Regular cardiac myocyte (primary cell): ENCODE data around the gene GSTT2B. TPM values are rescaled to one million over a fixed set of nuclear protein-coding genes. Genes with fewer than 3 reads are reported as not detected.

ENCODE experiments used
- total RNA-seq: library from RNA; depleted of rRNA; stranded (reverse); fragments of >200 nt; gene quantifications from 2 replicates; pipeline ENCODE4 v1.2.3, GENCODE V29; 2014

The GSTT2B gene, protein sequence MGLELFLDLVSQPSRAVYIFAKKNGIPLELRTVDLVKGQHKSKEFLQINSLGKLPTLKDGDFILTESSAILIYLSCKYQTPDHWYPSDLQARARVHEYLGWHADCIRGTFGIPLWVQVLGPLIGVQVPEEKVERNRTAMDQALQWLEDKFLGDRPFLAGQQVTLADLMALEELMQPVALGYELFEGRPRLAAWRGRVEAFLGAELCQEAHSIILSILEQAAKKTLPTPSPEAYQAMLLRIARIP
- total RNA-seq = 0.85 and 4.2 TPM in 2 replicates

DNA sequence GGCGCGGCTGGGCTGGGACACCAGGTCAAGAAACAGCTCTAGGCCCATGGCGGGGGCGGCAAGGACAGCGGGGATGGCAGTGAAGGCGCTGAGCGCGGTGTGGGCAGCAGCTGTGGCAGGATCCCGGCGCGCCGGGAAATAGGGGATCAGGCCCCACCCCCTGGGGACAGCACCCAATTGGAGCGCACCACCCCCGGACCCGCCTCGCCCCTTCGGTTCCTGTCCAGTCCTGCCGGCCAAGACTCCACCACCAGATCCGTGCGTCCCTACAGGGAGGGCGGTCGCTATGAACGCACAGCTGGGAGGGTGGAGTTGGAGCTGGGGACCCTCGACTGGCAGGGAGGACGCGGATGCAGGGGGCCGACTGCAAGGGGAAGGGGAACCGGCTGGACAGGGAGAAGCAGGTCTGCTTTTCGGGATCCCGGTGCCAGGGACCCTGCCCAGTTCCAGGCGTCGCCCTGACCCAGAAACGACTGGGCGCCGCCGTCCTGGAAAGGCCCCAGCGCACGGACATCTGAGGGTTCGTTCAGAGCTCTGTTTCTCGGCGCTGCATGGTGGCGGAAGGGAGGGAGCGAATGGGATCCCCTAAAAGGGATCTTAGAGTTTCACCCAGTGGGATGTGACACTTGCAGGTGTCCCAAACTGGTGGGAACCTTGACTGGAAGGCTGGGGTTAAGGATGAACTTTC, at the start of gene GSTT2B:
TSS of gene GSTT2B (minus strand) at position 112 of the 688 bp plus-strand sequence. CDS start at position 48, 64 bp downstream.

DNA sequence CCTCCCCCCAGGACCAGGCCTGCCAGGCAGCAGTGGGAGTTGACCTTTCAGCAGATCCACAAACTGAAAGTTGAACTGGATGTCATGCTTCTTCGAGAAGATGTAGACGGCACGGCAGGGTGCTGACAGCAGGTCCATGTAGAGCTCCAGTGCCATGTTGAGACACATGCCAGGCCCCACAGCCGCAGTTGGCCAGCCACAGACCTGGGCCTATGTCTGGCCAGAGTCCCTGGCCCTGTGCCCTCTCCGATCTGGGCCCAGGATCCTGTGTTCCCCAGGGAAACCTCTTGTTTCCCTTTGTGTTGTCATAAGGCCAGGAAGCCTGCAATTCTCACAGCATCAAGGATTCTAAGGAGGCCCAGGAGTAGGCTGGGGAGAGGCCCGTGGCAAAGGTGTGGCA, 44.2 kb upstream of the GSTT2B start, which contains the start of gene GSTT4:
TSS of gene GSTT4 (minus strand) at position 253 of the 400 bp plus-strand sequence. CDS start at position 156, 97 bp downstream.

DNA sequence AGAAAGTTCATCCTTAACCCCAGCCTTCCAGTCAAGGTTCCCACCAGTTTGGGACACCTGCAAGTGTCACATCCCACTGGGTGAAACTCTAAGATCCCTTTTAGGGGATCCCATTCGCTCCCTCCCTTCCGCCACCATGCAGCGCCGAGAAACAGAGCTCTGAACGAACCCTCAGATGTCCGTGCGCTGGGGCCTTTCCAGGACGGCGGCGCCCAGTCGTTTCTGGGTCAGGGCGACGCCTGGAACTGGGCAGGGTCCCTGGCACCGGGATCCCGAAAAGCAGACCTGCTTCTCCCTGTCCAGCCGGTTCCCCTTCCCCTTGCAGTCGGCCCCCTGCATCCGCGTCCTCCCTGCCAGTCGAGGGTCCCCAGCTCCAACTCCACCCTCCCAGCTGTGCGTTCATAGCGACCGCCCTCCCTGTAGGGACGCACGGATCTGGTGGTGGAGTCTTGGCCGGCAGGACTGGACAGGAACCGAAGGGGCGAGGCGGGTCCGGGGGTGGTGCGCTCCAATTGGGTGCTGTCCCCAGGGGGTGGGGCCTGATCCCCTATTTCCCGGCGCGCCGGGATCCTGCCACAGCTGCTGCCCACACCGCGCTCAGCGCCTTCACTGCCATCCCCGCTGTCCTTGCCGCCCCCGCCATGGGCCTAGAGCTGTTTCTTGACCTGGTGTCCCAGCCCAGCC, 18.7 kb upstream of the GSTT2B start, which contains the start of gene GSTT2:
TSS of gene GSTT2 (plus strand) at position 578 of the 684 bp plus-strand sequence.

DNA sequence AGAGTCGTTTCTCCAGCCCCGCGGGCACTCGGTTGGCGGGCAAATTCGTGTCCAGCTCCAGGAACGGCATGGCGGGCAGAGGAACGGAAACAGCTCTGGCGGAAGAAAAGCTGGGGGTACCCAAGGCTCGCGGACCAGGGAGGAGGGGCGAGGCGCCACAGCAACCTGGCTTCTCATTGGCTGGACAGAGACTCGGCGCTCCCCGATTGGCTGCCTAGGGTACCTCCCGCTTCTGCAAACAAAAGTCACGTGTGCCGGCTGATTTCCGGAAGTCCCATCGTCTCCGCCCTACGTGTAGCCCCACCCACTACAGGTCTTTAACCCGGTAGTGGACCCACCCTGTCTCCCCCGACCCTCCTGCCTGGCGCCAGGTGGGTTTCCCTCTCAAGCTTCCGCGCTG, 13.3 kb upstream of the GSTT2B start, which contains the start of gene DDT:
TSS of gene DDT (minus strand) at position 97 of the 400 bp plus-strand sequence. CDS start at position 70, 27 bp downstream.

DNA sequence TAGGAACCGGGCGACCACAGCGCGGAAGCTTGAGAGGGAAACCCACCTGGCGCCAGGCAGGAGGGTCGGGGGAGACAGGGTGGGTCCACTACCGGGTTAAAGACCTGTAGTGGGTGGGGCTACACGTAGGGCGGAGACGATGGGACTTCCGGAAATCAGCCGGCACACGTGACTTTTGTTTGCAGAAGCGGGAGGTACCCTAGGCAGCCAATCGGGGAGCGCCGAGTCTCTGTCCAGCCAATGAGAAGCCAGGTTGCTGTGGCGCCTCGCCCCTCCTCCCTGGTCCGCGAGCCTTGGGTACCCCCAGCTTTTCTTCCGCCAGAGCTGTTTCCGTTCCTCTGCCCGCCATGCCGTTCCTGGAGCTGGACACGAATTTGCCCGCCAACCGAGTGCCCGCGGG, 5.6 kb upstream of the GSTT2B start, which contains the start of gene DDTL:
TSS of gene DDTL (plus strand) at position 321 of the 400 bp plus-strand sequence. CDS start at position 348, 27 bp downstream.

Other genes with a start within 250 kb of the GSTT2B start
- 3.1 and 4.0 TPM in 2 replicates for gene ZNF70, start 210.1 kb downstream of the GSTT2B start, total RNA-seq
- gene VPREB3, start 206.8 kb downstream of the GSTT2B start, total RNA-seq = not detected in 2 replicates
- 0.19 and 1.1 TPM in 2 replicates for gene C22orf15, start 198.2 kb downstream of the GSTT2B start, total RNA-seq
- 3.7 and 6.7 TPM in 2 replicates for gene CHCHD10, start 193.2 kb downstream of the GSTT2B start, total RNA-seq
- gene MMP11, start 188.3 kb downstream of the GSTT2B start, total RNA-seq = 3.5 and 8.7 TPM in 2 replicates
- gene SMARCB1, start 174.2 kb downstream of the GSTT2B start, total RNA-seq = 15.5 and 33.5 TPM in 2 replicates
- gene DERL3, start 122.2 kb downstream of the GSTT2B start, total RNA-seq = 0.56 and 1.3 TPM in 2 replicates
- gene SLC2A11, start 103.3 kb downstream of the GSTT2B start, total RNA-seq = 10.7 and 13.5 TPM in 2 replicates
- gene MIF, start 66.8 kb downstream of the GSTT2B start, total RNA-seq = 323 and 339 TPM in 2 replicates
- under 0.01 TPM in 1 of 2 replicates, not detected in the other for gene DDTL, start 5.7 kb upstream of the GSTT2B start, total RNA-seq
- 127 and 135 TPM in 2 replicates for gene DDT, start 13.2 kb upstream of the GSTT2B start, total RNA-seq
- gene GSTT2, start 18.9 kb upstream of the GSTT2B start, total RNA-seq = 0.56 TPM in 1 of 2 replicates, not detected in the other
- gene GSTT4, start 44.3 kb upstream of the GSTT2B start, total RNA-seq = not detected in 2 replicates
- gene CABIN1, start 50.1 kb upstream of the GSTT2B start, total RNA-seq = 35.1 and 39.5 TPM in 2 replicates
- gene SUSD2, start 220.3 kb upstream of the GSTT2B start, total RNA-seq = 7.9 and 20.9 TPM in 2 replicates